LNCAP (cell line): ENCODE results near the gene IGFBP3.

Experiments used
- CTCF ChIP-seq: fragments of 450-650 bp; IDR thresholded peaks from 2 replicates; pipeline ENCODE4 v1.5.1; 2017; ENCODE audit warnings: mild to moderate bottlenecking

The IGFBP3 gene

GRCh38 chr7:45957721-45958120 lies 36.6 kb upstream of the IGFBP3 start:
- TF ChIP-seq CTCF: no peak

- no peak for TF ChIP-seq CTCF
Measured at GRCh38 chr7:45955286-45955685, 34.2 kb upstream of the IGFBP3 start.

- TF ChIP-seq CTCF: no peak
Measured at GRCh38 chr7:45944058-45944457, 23.0 kb upstream of the IGFBP3 start.

GRCh38 chr7:45940939-45941338 lies 19.9 kb upstream of the IGFBP3 start:
- TF ChIP-seq CTCF: no peak

- no peak for TF ChIP-seq CTCF
Measured at GRCh38 chr7:45939574-45939973, 18.5 kb upstream of the IGFBP3 start.

- no peak; the same call in 1 of the 2 replicates for TF ChIP-seq CTCF
Measured at GRCh38 chr7:45938626-45939302, 17.7 kb upstream of the IGFBP3 start.

GRCh38 chr7:45937862-45938261 lies 16.8 kb upstream of the IGFBP3 start:
- no peak for TF ChIP-seq CTCF

GRCh38 chr7:45937301-45937700 lies 16.2 kb upstream of the IGFBP3 start:
- TF ChIP-seq CTCF: no peak
